Measurements from ENCODE around the gene LGALS9B.
"Not testable (repeated sequence)": the region's sequence is repeated elsewhere in the genome, so short reads cannot be mapped to it uniquely, and the experiment has no call there.

DNA sequence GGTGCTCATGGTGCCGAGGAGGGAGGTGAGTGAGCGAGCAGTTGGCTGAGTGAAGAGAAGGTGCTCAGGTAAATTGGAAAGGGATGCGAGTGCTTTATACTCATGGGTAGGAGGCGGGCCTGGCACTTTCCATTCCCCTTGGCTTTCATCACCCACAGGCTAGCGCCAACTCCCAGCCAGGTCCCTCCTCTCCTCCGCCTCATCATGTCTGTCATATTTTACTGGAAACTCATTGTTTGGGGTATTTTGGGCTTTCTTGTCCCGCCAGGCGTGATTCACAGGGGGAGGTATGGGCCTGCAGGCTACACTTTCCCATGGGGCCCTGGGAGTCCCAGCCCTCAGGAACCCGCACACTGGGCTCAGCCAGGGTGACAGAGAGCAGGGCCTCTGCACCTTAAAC lies 26.8 kb upstream of the LGALS9B start:
- TF ChIP-seq EZH2 (IDR thresholded peaks at IDR 0.05; ENCODE audit: borderline replicate concordance, insufficient read depth, low read depth, low read length, poor library complexity, severe bottlenecking): not testable (repeated sequence)
- TF ChIP-seq, protein P1, sequence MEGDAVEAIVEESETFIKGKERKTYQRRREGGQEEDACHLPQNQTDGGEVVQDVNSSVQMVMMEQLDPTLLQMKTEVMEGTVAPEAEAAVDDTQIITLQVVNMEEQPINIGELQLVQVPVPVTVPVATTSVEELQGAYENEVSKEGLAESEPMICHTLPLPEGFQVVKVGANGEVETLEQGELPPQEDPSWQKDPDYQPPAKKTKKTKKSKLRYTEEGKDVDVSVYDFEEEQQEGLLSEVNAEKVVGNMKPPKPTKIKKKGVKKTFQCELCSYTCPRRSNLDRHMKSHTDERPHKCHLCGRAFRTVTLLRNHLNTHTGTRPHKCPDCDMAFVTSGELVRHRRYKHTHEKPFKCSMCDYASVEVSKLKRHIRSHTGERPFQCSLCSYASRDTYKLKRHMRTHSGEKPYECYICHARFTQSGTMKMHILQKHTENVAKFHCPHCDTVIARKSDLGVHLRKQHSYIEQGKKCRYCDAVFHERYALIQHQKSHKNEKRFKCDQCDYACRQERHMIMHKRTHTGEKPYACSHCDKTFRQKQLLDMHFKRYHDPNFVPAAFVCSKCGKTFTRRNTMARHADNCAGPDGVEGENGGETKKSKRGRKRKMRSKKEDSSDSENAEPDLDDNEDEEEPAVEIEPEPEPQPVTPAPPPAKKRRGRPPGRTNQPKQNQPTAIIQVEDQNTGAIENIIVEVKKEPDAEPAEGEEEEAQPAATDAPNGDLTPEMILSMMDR (IDR thresholded peaks at IDR 0.05): not testable (repeated sequence)

All from B cell (primary cell).